Gastroesophageal sphincter (tissue), 3 donors: Measurements from ENCODE around the gene LANCL1.

Experiments
- CTCF ChIP-seq, 4 experiments: fragments of 200-600 bp in 2 of 4; fragments of 450-650 bp in 2 of 4; sonication (generic) in 1 of 4; IDR thresholded peaks; one replicate each; pipeline ENCODE4 v1.5.1; 2017 to 2019; ENCODE audit warnings: antibody characterized with exemption in 4 of 4, mild to moderate bottlenecking in 2 of 4, moderate library complexity in 2 of 4
- EP300 ChIP-seq: sonication (generic); formaldehyde crosslinking; IDR thresholded peaks from one replicate; pipeline ENCODE4 v1.6.1; 2017; ENCODE audit warnings: antibody characterized with exemption, mild to moderate bottlenecking
- POLR2A ChIP-seq, 2 donors: fragments of 450-650 bp; IDR thresholded peaks; one replicate each; pipeline ENCODE4 v1.6.1; 2017; ENCODE audit warnings: antibody characterized with exemption in 2 of 2, mild to moderate bottlenecking in 2 of 2, moderate library complexity in 1 of 2

- TF ChIP-seq POLR2A (IDR thresholded peaks at IDR 0.05) (no peak), CTCF (IDR thresholded peaks at IDR 0.05) (no peak), EP300 (no peak)
Measured at GRCh38 chr2:210458395-210458794, 18.2 kb downstream of the LANCL1 start.
